Measurements from ENCODE around the gene SCYGR6.

SCYGR6 gene

GRCh38 chr2:227701556-227701955 lies 23.0 kb downstream of the SCYGR6 start:
- H3K9me3 ChIP-seq (ENCODE audit: severe bottlenecking), result no peaks in the 10 kb centered on the region
- DNase-seq (ENCODE audit: low spot score) (no peak), ATAC-seq (ENCODE audit: low read depth) (no peak)
- H3K4me1 ChIP-seq (ENCODE audit: insufficient read depth, poor library complexity, severe bottlenecking), result peaks cover 19% of the 10 kb centered on the region
- H3K27ac ChIP-seq (ENCODE audit: poor library complexity, severe bottlenecking), result no peak overlapping the region
- no peak overlapping the region for H3K4me3 ChIP-seq (ENCODE audit: severe bottlenecking)
- H3K27me3 ChIP-seq (ENCODE audit: insufficient read depth, poor library complexity, severe bottlenecking), result no peaks in the 10 kb centered on the region
- H3K36me3 ChIP-seq (ENCODE audit: low read depth), result no peaks in the 10 kb centered on the region
- TF ChIP-seq CTCF (IDR thresholded peaks at IDR 0.05; ENCODE audit: poor library complexity, severe bottlenecking), result no peak

GRCh38 chr2:227696990-227697679 lies 27.4 kb downstream of the SCYGR6 start:
- DNase-seq (ENCODE audit: low spot score) (no peak), ATAC-seq (ENCODE audit: low read depth) (no peak)
- Histone ChIP-seq H3K4me1 (ENCODE audit: insufficient read depth, poor library complexity, severe bottlenecking) (no peaks in the 10 kb centered on the region), H3K27me3 (ENCODE audit: insufficient read depth, poor library complexity, severe bottlenecking) (no peaks in the 10 kb centered on the region), H3K27ac (ENCODE audit: poor library complexity, severe bottlenecking) (no peak overlapping the region), H3K36me3 (ENCODE audit: low read depth) (no peaks in the 10 kb centered on the region), H3K4me3 (ENCODE audit: severe bottlenecking) (no peak overlapping the region), H3K9me3 (ENCODE audit: severe bottlenecking) (no peaks in the 10 kb centered on the region)
- no peak for TF ChIP-seq CTCF (IDR thresholded peaks at IDR 0.05; ENCODE audit: poor library complexity, severe bottlenecking)

- ATAC-seq (ENCODE audit: low read depth) (no peak), DNase-seq (ENCODE audit: low spot score) (no peak)
- H3K36me3 ChIP-seq (ENCODE audit: low read depth), result no peaks in the 10 kb centered on the region
- no peaks in the 10 kb centered on the region for H3K4me1 ChIP-seq (ENCODE audit: insufficient read depth, poor library complexity, severe bottlenecking)
- no peak for TF ChIP-seq CTCF (IDR thresholded peaks at IDR 0.05; ENCODE audit: poor library complexity, severe bottlenecking)
- H3K4me3 ChIP-seq (ENCODE audit: severe bottlenecking), result no peak overlapping the region
- H3K27ac ChIP-seq (ENCODE audit: poor library complexity, severe bottlenecking), result no peak overlapping the region
- peaks cover 3% of the 10 kb centered on the region for H3K27me3 ChIP-seq (ENCODE audit: insufficient read depth, poor library complexity, severe bottlenecking)
- H3K9me3 ChIP-seq (ENCODE audit: severe bottlenecking), result no peaks in the 10 kb centered on the region
Observed at GRCh38 chr2:227687189-227687588, 37.4 kb downstream of the SCYGR6 start.

GRCh38 chr2:227684258-227684657 lies 40.3 kb downstream of the SCYGR6 start:
- no peak for ATAC-seq (ENCODE audit: low read depth)
- Histone ChIP-seq H3K27me3 (ENCODE audit: insufficient read depth, poor library complexity, severe bottlenecking) (peaks cover 3% of the 10 kb centered on the region), H3K4me1 (ENCODE audit: insufficient read depth, poor library complexity, severe bottlenecking) (no peaks in the 10 kb centered on the region), H3K4me3 (ENCODE audit: severe bottlenecking) (no peak overlapping the region), H3K36me3 (ENCODE audit: low read depth) (no peaks in the 10 kb centered on the region), H3K9me3 (ENCODE audit: severe bottlenecking) (no peaks in the 10 kb centered on the region), H3K27ac (ENCODE audit: poor library complexity, severe bottlenecking) (no peak overlapping the region)
- no peak for DNase-seq (ENCODE audit: low spot score)
- no peak for TF ChIP-seq CTCF (IDR thresholded peaks at IDR 0.05; ENCODE audit: poor library complexity, severe bottlenecking)

GRCh38 chr2:227677928-227678327 lies 46.6 kb downstream of the SCYGR6 start:
- H3K27ac ChIP-seq (ENCODE audit: poor library complexity, severe bottlenecking), result no peak overlapping the region
- ATAC-seq (ENCODE audit: low read depth) (no peak), DNase-seq (ENCODE audit: low spot score) (no peak)
- no peaks in the 10 kb centered on the region for H3K36me3 ChIP-seq (ENCODE audit: low read depth)
- H3K27me3 ChIP-seq (ENCODE audit: insufficient read depth, poor library complexity, severe bottlenecking), result no peaks in the 10 kb centered on the region
- TF ChIP-seq CTCF (IDR thresholded peaks at IDR 0.05; ENCODE audit: poor library complexity, severe bottlenecking), result no peak
- no peak overlapping the region for H3K4me3 ChIP-seq (ENCODE audit: severe bottlenecking)
- H3K4me1 ChIP-seq (ENCODE audit: insufficient read depth, poor library complexity, severe bottlenecking), result no peaks in the 10 kb centered on the region
- H3K9me3 ChIP-seq (ENCODE audit: severe bottlenecking), result no peaks in the 10 kb centered on the region
